Liver (tissue), 9 donors: ENCODE results near the gene FRMPD1. TPM values are rescaled to one million over a fixed set of nuclear protein-coding genes. Genes with fewer than 3 reads are reported as not detected.

Source experiments
- DNase-seq: peaks from one replicate; pipeline ENCODE4 v3.0.0-alpha.2; 2017; ENCODE audit warnings: low spot score
- H3K27ac ChIP-seq, 2 donors: one replicate each; pipeline ENCODE4 v1.7.0; 2013; ENCODE audit warnings: inconsistent platforms in 2 of 2, low read length in 2 of 2, control low read depth in 1 of 2, low read depth in 1 of 2, mild to moderate bottlenecking in 1 of 2
- H3K27me3 ChIP-seq, 4 donors: one replicate each; pipeline versions ENCODE4 v1.6.1 to v1.7.0; 2013; ENCODE audit warnings: low read length in 3 of 4, inconsistent platforms in 1 of 4, mild to moderate bottlenecking in 1 of 4, moderate library complexity in 1 of 4; ENCODE audit not compliant: control insufficient read depth in 4 of 4, insufficient read depth in 4 of 4
- H3K36me3 ChIP-seq, 4 donors: one replicate each; pipeline versions ENCODE4 v1.6.1 to v1.7.0; 2013; ENCODE audit warnings: low read length in 3 of 4, mild to moderate bottlenecking in 3 of 4, low read depth in 1 of 4, moderate library complexity in 1 of 4; ENCODE audit not compliant: control insufficient read depth in 4 of 4, insufficient read depth in 3 of 4
- H3K4me1 ChIP-seq, 4 donors: one replicate each; pipeline versions ENCODE4 v1.6.1 to v1.7.0; 2013; ENCODE audit warnings: low read length in 3 of 4, mild to moderate bottlenecking in 3 of 4, moderate library complexity in 1 of 4; ENCODE audit not compliant: control insufficient read depth in 4 of 4, insufficient read depth in 4 of 4
- H3K4me3 ChIP-seq, 3 donors: one replicate each; pipeline versions ENCODE4 v1.6.1 to v1.7.0; 2013; ENCODE audit warnings: low read length in 3 of 3, control low read depth in 1 of 3, low read depth in 1 of 3, mild to moderate bottlenecking in 1 of 3
- H3K9ac ChIP-seq, 2 donors: one replicate each; pipeline ENCODE4 v1.7.0; 2013; ENCODE audit warnings: low read length in 2 of 2, mild to moderate bottlenecking in 2 of 2, moderate library complexity in 2 of 2, control low read depth in 1 of 2, low read depth in 1 of 2
- H3K9me3 ChIP-seq, 4 donors: one replicate each; pipeline versions ENCODE4 v1.6.1 to v1.7.0; 2013; ENCODE audit warnings: low read length in 3 of 4; ENCODE audit not compliant: control insufficient read depth in 4 of 4
- ATF3 ChIP-seq: IDR thresholded peaks from 2 replicates; pipeline ENCODE4 v1.6.1; 2016; ENCODE audit warnings: antibody characterized with exemption
- EGR1 ChIP-seq, 2 donors: IDR thresholded peaks; 2 replicates each; pipeline ENCODE4 v1.6.1; 2016 to 2018; ENCODE audit warnings: antibody characterized with exemption in 2 of 2, low read depth in 2 of 2
- FOXA1 ChIP-seq: IDR thresholded peaks from 2 replicates; pipeline ENCODE4 v1.6.1; 2016; ENCODE audit warnings: antibody characterized with exemption
- FOXA2 ChIP-seq: IDR thresholded peaks from 2 replicates; pipeline ENCODE4 v1.6.1; 2016; ENCODE audit warnings: antibody characterized with exemption
- GABPA ChIP-seq, 2 donors: IDR thresholded peaks in 1 of 2; conservative IDR thresholded peaks in 1 of 2; 2 replicates each; pipeline ENCODE4 v1.6.1; 2016; ENCODE audit warnings: antibody characterized with exemption in 2 of 2, mild to moderate bottlenecking in 1 of 2, moderate library complexity in 1 of 2
- JUND ChIP-seq, 2 donors: IDR thresholded peaks; 2 replicates each; pipeline ENCODE4 v1.6.1; 2016; ENCODE audit warnings: antibody characterized with exemption in 2 of 2
- MAX ChIP-seq: IDR thresholded peaks from 2 replicates; pipeline ENCODE4 v1.6.1; 2016; ENCODE audit warnings: antibody characterized with exemption
- NR2F2 ChIP-seq: IDR thresholded peaks from 2 replicates; pipeline ENCODE4 v1.6.1; 2016; ENCODE audit warnings: antibody characterized with exemption
- RAD21 ChIP-seq, 2 donors: IDR thresholded peaks; 2 replicates each; pipeline ENCODE4 v1.6.1; 2016; ENCODE audit warnings: antibody characterized with exemption in 2 of 2, mild to moderate bottlenecking in 2 of 2
- RXRA ChIP-seq, 2 donors: IDR thresholded peaks; 2 replicates each; pipeline ENCODE4 v1.6.1; 2017 to 2018; ENCODE audit warnings: antibody characterized with exemption in 2 of 2, mild to moderate bottlenecking in 1 of 2
- SP1 ChIP-seq: IDR thresholded peaks from 2 replicates; pipeline ENCODE4 v1.6.1; 2018; ENCODE audit warnings: antibody characterized with exemption, mild to moderate bottlenecking
- YY1 ChIP-seq: IDR thresholded peaks from 2 replicates; pipeline ENCODE4 v1.6.1; 2016; ENCODE audit warnings: antibody characterized with exemption, mild to moderate bottlenecking
- ZBTB33 ChIP-seq: IDR thresholded peaks from 2 replicates; pipeline ENCODE4 v1.6.1; 2016; ENCODE audit warnings: antibody characterized with exemption
- WGBS: extraction: QIAGEN DNeasy Blood & Tissue Kit; methylation state at CpG from one replicate; pipeline ENCODE4 v1.1.7; 2013; 5-methylcytosine and 5-hydroxymethylcytosine counted together
- polyA plus RNA-seq, 2 donors: library from polyadenylated mRNA; stranded (reverse) in 1 of 2; unstranded in 1 of 2; fragments of 200-250 nt in 1 of 2; fragments of >200 nt in 1 of 2; fragmentation: Nextera tagmentation in 1 of 2; extraction: Ambion mirVana in 1 of 2; gene quantifications; one replicate each; pipeline versions ENCODE4 v1.2.1 to v1.2.3, GENCODE V29; 2013 to 2015
- total RNA-seq, 2 donors: library from RNA; depleted of rRNA; stranded (reverse); fragments of >200 nt; gene quantifications; one replicate each; pipeline ENCODE4 v1.2.3, GENCODE V29; 2014
- TF ChIP-seq, protein P1 (sequence below): IDR thresholded peaks from 2 replicates; pipeline ENCODE4 v1.6.1; 2016; ENCODE audit warnings: antibody characterized with exemption, mild to moderate bottlenecking
- donor health status: healthy.
- donor health status: healthy.
- donor health status: healthy.
- donor health status: healthy.
- donor health status: healthy.

Gene FRMPD1
- total and polyA plus RNA-seq, 4 donors = 0.06 to 1.8 (median 0.17) TPM

DNA sequence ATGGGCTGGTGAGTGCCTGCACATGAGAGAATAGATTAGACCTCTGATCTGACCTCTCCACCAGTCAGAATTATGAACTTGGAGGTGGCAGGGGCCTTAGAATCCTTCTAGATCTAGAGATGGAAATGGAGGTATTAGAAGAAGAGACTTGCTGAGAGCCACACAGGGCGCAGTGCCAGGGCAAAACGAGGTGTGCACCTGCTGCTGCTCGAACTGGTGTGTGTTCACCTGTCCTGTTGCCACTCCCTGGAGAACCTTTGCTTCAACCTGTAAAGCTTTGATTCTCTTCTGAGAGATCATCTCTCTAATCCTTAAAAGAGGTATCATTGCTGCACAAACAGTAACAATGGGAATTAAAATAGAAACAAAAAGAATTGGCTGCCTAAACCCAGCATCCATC is 24.9 kb downstream of the FRMPD1 start:
- 75% methylated on average over 3 of the region's 3 CpGs for WGBS

GRCh38 chr9:37676411-37676830 is 25.7 kb downstream of the FRMPD1 start:
- no peak for DNase-seq
- no peak overlapping the region for H3K27ac ChIP-seq
- TF ChIP-seq MAX (no peak), FOXA2 (no peak), NR2F2 (no peak), GABPA (IDR thresholded peaks at IDR 0.05 in 1 of 2, conservative IDR thresholded peaks at IDR 0.05 in 1 of 2) (no peak), SP1 (no peak), ZBTB33 (no peak)
- TF ChIP-seq, protein P1, sequence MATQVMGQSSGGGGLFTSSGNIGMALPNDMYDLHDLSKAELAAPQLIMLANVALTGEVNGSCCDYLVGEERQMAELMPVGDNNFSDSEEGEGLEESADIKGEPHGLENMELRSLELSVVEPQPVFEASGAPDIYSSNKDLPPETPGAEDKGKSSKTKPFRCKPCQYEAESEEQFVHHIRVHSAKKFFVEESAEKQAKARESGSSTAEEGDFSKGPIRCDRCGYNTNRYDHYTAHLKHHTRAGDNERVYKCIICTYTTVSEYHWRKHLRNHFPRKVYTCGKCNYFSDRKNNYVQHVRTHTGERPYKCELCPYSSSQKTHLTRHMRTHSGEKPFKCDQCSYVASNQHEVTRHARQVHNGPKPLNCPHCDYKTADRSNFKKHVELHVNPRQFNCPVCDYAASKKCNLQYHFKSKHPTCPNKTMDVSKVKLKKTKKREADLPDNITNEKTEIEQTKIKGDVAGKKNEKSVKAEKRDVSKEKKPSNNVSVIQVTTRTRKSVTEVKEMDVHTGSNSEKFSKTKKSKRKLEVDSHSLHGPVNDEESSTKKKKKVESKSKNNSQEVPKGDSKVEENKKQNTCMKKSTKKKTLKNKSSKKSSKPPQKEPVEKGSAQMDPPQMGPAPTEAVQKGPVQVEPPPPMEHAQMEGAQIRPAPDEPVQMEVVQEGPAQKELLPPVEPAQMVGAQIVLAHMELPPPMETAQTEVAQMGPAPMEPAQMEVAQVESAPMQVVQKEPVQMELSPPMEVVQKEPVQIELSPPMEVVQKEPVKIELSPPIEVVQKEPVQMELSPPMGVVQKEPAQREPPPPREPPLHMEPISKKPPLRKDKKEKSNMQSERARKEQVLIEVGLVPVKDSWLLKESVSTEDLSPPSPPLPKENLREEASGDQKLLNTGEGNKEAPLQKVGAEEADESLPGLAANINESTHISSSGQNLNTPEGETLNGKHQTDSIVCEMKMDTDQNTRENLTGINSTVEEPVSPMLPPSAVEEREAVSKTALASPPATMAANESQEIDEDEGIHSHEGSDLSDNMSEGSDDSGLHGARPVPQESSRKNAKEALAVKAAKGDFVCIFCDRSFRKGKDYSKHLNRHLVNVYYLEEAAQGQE = no peak
- 78% methylated on average over 11 of the region's 11 CpGs for WGBS
- no peaks in the 10 kb centered on the region for H3K27me3 ChIP-seq
- H3K4me1 ChIP-seq = no peaks in the 10 kb centered on the region
- H3K4me3 ChIP-seq = no peak overlapping the region
- no peaks in the 10 kb centered on the region for H3K36me3 ChIP-seq
- H3K9me3 ChIP-seq = no peaks in the 10 kb centered on the region
- no peak overlapping the region for H3K9ac ChIP-seq

More for the DNA sequence above, 24.9 kb downstream of the FRMPD1 start:
- Histone ChIP-seq H3K4me1 (no peaks in the 10 kb centered on the region), H3K27me3 (no peaks in the 10 kb centered on the region), H3K9ac (no peak overlapping the region), H3K4me3 (no peak overlapping the region), H3K36me3 (no peaks in the 10 kb centered on the region), H3K27ac (no peak overlapping the region), H3K9me3 (no peaks in the 10 kb centered on the region)
- no peak for DNase-seq
- TF ChIP-seq YY1 (no peak), SP1 (no peak), GABPA (IDR thresholded peaks at IDR 0.05 in 1 of 2, conservative IDR thresholded peaks at IDR 0.05 in 1 of 2) (no peak), ATF3 (no peak), RAD21 (IDR thresholded peaks at IDR 0.05) (no peak), JUND (IDR thresholded peaks at IDR 0.05) (no peak), FOXA1 (no peak), EGR1 (IDR thresholded peaks at IDR 0.05; ENCODE audit: low read depth in 2 of 2) (no peak), FOXA2 (no peak), RXRA (IDR thresholded peaks at IDR 0.05) (no peak), NR2F2 (no peak), MAX (no peak)
- TF ChIP-seq, protein P1 = no peak
